GM19452 (cell line): ENCODE results near the gene GABARAPL1.
A peak's percentile ranks its signal among the peaks of the same experiment; 100 is the strongest.
"Not testable (repeated sequence)": the region's sequence is repeated elsewhere in the genome, so short reads cannot be mapped to it uniquely, and the experiment has no call there.

Experiments
- ATAC-seq: cut with Tn5 transposase; IDR thresholded peaks from one replicate; pipeline ENCODE4 v1.9.1; 2021; ENCODE audit not compliant: unreplicated experiment

The GABARAPL1 gene

DNA sequence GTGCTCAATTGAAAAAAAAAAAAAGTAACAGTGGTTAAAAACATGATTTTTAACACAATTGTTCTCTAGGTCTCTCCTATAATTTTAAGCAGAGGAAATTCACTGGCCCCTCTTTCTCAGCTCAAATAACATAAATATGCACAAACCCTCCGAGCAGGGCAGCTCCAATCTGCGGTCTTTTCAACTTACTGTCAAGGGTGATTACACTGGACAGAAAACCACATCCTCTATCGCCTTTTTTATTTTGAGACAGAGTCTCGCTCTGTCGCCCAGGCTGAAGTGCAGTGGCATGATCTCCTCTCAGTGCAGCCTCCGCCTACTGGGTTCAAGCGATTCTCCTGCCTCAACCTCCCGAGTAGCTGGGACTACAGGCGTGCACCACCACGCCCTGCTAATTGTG lies 16.5 kb upstream of the GABARAPL1 start:
- ATAC-seq, result peak; percentile 96

DNA sequence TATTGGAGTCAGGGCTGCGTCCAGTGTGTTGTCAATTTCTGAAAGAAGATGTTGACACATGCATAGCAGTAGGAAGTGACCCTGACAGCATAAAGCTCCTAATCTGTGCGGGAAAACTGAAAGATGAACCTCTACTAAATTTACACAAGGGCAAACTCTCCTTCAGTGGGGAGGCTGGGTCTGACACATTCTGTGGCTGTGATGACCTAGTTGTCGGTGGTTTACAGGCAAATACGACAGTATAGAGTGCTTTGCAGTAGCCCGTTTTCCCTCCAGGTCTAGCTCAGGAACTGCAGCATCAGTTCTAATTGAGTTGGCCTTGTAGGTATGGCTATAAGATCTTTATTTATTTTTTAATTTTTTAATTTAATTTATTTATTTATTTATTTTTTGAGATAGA lies 14.8 kb upstream of the GABARAPL1 start:
- no peak for ATAC-seq

GRCh38 chr12:10204495-10204894 lies 8.2 kb upstream of the GABARAPL1 start:
- ATAC-seq, result not testable (repeated sequence)

GRCh38 chr12:10205220-10205807 lies 7.4 kb upstream of the GABARAPL1 start:
- ATAC-seq, result no peak

GRCh38 chr12:10207136-10207535 lies 5.5 kb upstream of the GABARAPL1 start:
- no peak for ATAC-seq

DNA sequence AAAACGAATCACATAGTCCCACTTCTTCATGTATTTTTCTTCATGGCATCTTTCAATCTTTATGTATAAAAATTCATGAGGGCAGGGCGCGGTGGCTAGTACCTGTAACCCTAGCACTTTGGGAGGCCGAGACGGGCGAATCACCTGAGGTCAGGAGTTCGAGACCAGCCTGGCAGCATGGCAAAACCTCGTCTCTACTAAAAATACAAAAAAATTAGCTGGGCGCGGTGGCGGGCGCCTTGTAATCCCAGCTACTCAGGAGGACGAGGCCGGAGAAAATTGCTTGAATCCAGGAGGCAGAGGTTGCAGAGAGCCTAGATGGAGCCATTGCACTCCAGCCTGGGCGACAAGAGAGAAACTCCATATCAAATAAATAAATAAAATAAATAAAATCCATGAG lies 2.5 kb upstream of the GABARAPL1 start:
- no peak for ATAC-seq

GRCh38 chr12:10211101-10211939 lies 1.4 kb upstream of the GABARAPL1 start:
- ATAC-seq, result no peak

DNA sequence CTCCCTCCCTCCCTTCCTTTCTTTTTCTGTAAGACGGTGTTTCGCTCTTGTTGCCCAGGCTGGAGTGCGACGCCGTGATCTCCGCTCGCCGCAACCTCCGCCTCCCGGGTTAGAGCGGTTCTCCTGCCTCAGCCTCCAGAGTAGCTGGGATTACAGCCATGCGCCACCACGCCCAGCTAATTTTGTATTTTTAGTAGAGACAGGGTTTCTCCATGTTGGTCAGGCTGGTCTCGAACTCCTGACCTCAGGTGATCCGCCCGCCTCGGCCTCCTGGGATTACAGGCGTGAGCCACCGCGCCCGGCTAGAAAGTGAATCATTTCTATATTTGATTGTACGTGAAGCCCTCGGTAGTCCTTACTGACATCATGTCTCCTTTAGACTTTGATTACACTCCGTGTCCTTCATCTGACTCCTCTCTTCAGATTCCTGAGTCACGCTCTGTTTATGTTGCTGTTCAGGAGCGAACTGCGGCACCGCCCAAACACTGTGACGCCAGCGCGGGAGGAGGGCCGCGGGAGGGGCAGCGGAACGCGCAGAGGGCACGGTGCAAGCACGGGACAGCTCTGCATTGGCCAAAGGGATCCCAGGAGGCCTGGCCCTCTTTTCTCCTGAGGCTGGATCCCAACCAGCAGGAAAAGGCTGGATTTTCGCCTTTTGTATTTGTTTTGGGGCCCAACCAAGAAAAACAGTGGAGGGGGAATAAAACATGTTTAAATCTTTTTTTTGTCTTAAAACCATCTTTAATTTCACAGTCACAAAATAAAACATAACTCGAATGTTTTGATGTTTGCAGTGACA lies 538 bp upstream of the GABARAPL1 start:
- ATAC-seq, result peak; percentile 67

DNA sequence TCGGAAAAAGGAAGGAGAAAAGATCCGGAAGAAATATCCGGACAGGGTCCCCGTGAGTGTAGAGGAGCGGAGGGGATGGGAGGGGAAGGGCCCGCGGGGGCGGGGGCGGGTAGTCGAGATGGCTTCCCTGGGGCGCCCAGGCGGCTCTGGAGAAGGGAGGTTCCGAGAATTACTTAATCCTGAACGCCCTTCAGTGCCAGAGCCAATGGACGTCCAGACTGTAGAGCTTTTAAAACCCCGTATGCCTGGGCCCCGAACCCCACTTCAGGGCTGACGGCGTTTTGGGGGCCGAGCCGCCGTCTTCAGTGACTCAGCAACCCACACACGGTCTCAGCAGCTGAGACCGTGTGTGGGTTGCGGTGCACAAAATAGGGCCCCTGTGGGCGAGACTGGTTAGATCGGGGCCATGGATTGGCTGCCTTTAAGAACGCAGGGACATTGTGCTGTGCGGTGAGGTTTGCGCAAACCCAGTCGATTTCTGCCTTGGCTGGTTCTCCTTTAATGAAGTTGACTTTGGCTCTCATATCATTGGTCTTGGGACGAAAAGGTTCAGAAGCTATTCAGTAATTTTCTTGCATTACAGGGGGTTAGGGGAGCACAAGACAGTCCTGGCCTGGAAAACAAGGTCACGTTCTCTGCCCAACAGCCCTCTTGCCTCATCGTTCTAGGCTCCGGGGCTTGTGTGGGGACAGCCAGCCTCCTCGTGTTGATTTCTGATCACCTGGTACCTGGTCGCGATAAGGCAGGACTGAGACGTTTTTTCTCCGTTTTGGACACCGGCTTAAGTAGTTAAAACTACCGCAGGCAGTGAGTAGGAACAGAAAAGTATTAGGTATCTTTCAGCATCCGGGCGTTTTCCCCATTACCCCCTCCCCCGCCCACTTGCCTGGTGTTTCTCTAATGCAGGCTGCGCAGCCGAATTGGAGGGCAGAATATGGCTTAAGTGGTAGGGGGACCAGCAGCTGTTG lies 775 bp downstream of the GABARAPL1 start:
- ATAC-seq, result peak; percentile 42

DNA sequence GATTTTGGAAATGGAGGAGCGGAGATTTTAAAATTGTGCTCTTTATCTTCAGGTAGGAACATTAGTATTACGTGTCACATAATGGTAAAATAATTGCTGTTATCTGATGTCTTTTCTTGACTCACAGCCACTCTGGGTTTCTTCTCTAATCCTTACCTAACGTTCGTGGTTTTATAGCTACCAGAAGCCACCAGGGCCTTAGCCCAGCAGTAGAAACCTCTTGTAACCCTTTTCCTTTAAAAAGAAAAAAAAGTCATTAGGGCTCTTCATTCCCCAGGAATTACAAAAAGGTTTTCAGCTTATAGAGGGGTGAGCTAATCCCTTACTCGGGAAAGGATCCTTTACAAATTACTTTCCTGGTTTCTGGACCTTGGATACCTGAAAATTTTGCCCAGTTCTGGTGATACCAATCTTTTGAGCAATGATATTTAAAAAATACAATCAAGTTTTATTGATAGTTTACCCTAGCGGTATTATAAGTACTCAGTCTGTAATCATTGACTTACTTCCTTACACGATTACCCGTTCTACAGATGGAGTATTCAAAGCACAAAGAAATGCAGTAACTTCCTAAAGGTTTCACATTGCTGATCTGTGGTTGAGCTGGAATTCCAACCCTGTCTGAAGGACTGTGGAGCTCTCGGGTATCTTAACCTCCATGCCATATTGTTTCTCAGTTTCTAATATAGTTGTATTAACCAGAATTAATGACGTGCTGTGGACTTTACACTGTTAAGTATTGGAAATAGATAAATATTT lies 1.6 kb downstream of the GABARAPL1 start:
- ATAC-seq, result no peak

GRCh38 chr12:10214895-10215267 lies 2.2 kb downstream of the GABARAPL1 start:
- no peak for ATAC-seq

GRCh38 chr12:10215436-10215835 lies 2.8 kb downstream of the GABARAPL1 start:
- ATAC-seq, result no peak

DNA sequence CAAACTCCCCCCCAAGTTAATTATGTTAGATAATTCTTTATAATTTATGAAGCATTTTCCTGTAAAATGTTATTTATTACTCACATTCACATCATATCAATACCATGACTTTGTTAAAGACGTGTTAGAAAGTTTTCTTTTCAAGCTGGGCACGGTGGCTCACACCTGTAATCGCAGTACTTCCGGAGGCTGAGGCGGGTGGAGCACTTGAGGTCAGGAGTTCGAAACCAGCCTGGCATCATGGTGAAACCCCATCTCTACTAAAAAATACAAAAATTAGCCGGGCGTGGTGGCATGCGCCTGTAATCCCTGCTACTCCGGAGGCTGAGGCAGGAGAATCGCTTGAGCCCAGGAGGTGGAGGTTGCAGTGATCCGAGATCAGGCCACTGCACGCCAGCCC lies 3.3 kb downstream of the GABARAPL1 start:
- ATAC-seq, result not testable (repeated sequence)

DNA sequence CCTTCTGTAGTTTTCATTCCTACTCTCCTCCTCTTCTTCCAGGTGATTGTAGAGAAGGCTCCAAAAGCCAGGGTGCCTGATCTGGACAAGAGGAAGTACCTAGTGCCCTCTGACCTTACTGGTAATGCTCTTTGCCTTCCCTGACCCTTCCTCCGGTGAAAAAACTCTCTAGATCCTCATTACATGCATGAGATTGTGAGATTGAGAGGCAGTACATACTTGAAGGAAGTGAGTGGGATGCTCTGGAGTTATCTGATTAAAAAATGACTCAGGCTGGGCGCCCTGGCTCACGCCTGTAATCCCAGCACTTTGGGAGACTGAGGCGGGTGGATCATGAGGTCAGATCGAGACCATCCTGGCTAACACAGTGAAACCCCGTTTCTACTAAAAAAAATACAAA lies 5.3 kb downstream of the GABARAPL1 start:
- no peak for ATAC-seq

- no peak for ATAC-seq
Measured at GRCh38 chr12:10220398-10221077, 7.9 kb downstream of the GABARAPL1 start.

DNA sequence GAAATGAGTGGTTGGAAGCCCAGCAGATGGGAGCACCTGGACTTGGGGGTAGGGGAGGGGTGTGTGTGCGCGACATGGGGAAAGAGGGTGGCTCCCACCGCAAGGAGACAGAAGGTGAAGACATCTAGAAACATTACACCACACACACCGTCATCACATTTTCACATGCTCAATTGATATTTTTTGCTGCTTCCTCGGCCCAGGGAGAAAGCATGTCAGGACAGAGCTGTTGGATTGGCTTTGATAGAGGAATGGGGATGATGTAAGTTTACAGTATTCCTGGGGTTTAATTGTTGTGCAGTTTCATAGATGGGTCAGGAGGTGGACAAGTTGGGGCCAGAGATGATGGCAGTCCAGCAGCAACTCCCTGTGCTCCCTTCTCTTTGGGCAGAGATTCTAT lies 9.2 kb downstream of the GABARAPL1 start:
- no peak for ATAC-seq

DNA sequence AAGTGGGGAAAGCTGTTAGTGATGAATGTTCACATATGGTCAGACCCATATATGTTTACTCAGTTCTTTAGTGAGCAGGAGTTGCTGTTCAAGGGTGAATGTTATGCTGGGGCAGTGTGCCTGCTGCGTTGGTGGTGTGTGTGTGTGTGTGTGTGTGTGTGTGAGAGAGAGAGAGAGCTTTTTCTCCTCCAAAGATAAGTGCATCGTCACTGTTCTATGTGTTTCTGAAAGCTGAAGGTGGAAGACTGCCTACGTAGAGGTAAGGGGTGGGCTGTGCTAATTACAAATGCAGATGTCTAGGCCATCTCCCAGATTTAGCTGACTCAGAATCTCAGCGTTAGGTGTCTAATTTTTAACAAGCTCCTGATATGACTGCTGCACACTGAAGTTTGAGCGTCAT lies 10.5 kb downstream of the GABARAPL1 start:
- no peak for ATAC-seq

DNA sequence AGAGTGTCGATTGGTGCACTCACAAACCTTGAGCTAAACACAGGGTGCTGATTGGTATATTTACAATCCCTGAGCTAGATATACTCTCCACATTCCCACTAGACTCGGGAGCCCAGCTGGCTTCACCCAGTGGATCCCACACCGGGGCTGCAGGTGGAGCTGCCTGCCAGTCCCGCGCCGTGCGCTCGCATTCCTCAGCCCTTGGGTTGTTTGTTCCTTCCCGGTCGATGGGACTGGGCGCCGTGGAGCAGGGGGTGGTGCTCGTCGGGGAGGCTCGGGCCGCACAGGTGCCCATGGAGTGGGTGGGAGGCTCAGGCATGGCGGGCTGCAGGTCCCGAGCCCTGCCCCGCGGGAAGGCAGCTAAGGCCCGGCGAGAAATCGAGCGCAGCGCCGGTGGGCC lies 12.7 kb downstream of the GABARAPL1 start:
- ATAC-seq, result not testable (repeated sequence)

DNA sequence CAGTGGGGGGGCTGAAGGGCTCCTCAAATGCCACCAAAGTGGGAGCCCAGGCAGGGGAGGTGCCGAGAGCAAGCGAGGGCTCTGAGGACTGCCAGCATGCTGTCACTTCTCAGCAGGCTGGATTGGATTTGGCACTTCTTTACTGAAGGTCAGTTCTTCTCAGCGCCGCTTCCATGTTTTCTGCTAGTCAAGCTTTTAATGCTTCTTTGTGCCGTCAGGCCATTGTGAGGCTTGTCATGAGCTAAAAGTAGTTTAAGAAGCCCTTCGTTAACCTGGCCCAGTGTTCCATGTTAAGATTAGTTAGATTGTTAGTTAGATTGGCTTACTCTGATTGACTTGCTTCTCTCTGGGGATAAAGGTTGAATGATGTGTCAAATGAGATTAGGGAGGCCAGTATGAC lies 13.4 kb downstream of the GABARAPL1 start:
- ATAC-seq, result no peak
